ENCODE measurements around the gene CD40.
"Not testable (repeated sequence)": the region's sequence is repeated elsewhere in the genome, so short reads cannot be mapped to it uniquely, and the experiment has no call there.

The CD40 gene

GRCh38 chr20:46084805-46085178, 33.3 kb upstream of the CD40 start:
- in situ Hi-C loops (cut with HindIII; ENCODE audit: low sequenced_read_pairs): no loop called here
- no peak for DNase-seq (ENCODE audit: low read depth)
- TF ChIP-seq CTCF (IDR thresholded peaks at IDR 0.05; ENCODE audit: low read depth, low read length, missing control alignments): no peak
- H3K4me3 ChIP-seq (ENCODE audit: low read depth, low read length): no peak overlapping the region

GRCh38 chr20:46085179-46085851, 32.8 kb upstream of the CD40 start:
- TF ChIP-seq CTCF (IDR thresholded peaks at IDR 0.05; ENCODE audit: low read depth, low read length, missing control alignments): no peak
- no peak for DNase-seq (ENCODE audit: low read depth)
- no peak overlapping the region for H3K4me3 ChIP-seq (ENCODE audit: low read depth, low read length)
- in situ Hi-C loops (cut with HindIII; ENCODE audit: low sequenced_read_pairs): no loop called here

DNA sequence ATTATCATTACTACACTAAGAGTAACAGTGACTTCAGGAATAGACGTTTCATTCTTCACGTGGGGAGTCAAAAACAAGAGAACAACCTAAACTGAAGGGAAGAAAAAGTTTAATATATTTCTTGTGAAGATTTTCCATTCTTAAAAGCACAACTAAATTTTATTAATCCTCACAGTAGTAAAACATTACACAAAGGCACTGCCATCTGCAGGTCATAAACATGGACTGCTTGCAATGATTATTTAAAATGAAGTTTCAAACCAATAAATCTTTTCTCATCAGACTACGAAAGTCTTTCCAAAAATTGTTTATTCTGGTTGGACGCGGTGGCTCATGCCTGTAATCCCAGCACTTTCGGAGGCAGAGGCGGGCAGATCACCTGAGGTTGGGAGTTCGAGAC, 31.0 kb upstream of the CD40 start:
- in situ Hi-C loops (cut with HindIII; ENCODE audit: low sequenced_read_pairs): no loop called here
- H3K4me3 ChIP-seq (ENCODE audit: low read depth, low read length): no peak overlapping the region
- DNase-seq (ENCODE audit: low read depth): no peak
- peak; percentile 18 for TF ChIP-seq CTCF (IDR thresholded peaks at IDR 0.05; ENCODE audit: low read depth, low read length, missing control alignments)

DNA sequence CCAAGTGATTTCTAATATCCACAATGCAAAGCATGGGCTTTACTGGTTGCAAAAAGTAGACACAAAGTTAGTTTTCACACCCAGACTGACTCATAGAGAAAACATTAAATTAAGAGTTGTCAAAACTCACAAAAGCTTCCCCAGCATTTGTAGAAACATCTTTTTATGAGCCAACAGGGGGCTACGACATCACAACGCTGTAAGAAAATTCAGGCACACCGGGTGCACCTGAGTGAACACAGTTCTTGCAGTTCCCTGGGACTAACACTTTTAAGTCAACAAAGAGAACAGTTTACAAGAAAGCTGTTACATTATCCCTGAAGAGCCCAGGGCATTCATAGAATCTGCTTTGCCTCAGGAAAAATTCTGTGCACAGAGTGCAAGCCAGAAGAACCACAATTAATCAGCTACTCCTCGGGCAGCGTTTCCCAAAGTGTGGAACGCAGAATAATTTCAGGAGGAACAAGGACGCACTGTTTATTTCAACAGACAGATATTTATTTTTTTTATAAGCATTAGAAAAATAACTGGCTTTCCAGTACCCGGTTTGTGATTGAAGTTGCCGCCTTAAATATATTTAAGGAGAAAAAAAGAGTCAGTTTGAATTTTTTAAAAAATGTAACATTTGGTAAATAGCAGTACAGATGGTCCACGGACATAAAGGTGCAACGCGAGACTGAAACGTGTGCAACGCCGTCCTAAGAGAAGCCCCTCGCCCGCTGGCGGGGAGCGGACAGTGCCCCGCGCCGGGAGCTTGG, 29.5 kb upstream of the CD40 start:
- H3K4me3 ChIP-seq (ENCODE audit: low read depth, low read length): peak overlapping the region; percentile 84
- no peak for TF ChIP-seq CTCF (IDR thresholded peaks at IDR 0.05; ENCODE audit: low read depth, low read length, missing control alignments)
- in situ Hi-C loops (cut with HindIII; ENCODE audit: low sequenced_read_pairs): no loop called here
- no peak for DNase-seq (ENCODE audit: low read depth)

DNA sequence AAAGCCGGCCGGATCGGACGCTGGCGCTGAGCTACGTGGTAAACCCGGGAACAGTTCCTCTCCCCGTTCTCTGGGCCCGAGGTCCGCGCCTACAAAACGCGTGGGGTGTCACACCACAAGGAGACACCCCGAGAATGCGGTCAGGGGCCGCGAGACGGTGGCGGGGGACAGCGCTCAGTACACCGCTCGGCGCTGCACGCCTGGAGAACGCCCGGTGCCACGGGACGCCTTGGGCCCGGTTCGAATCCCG, 29.0 kb upstream of the CD40 start:
- H3K4me3 ChIP-seq (ENCODE audit: low read depth, low read length): peak overlapping the region; percentile 84
- in situ Hi-C loops (cut with HindIII; ENCODE audit: low sequenced_read_pairs): no loop called here
- no peak for DNase-seq (ENCODE audit: low read depth)
- TF ChIP-seq CTCF (IDR thresholded peaks at IDR 0.05; ENCODE audit: low read depth, low read length, missing control alignments): no peak

GRCh38 chr20:46089417-46090388, 28.4 kb upstream of the CD40 start, which contains the start of gene NCOA5:
NCOA5 (minus strand) TSS chr20:46089962; CDS start chr20:46079424, 10,538 bp downstream.
- in situ Hi-C loops (cut with HindIII; ENCODE audit: low sequenced_read_pairs): no loop called here
- H3K4me3 ChIP-seq (ENCODE audit: low read depth, low read length): peak within 1 kb of the TSS; percentile 84
- peak; percentile 85 for DNase-seq (ENCODE audit: low read depth)
- TF ChIP-seq CTCF (IDR thresholded peaks at IDR 0.05; ENCODE audit: low read depth, low read length, missing control alignments): no peak

- in situ Hi-C loops (cut with HindIII; ENCODE audit: low sequenced_read_pairs); DNase-seq (ENCODE audit: low read depth): not testable (repeated sequence)
These were observed 26.2 kb upstream of the CD40 start for GRCh38 chr20:46091622-46092535.

More at GRCh38 chr20:46091622-46092535, 26.2 kb upstream of the CD40 start:
- H3K4me3 ChIP-seq (ENCODE audit: low read depth, low read length): not testable (repeated sequence)

Data from astrocyte of the cerebellum (primary cell).